GM12878 (cell line): ENCODE results near the gene ARHGAP20. TPM values are rescaled to one million over a fixed set of nuclear protein-coding genes. Genes with fewer than 3 reads are reported as not detected.

Experiments
- ATAC-seq: fragments of 200-7000 bp; cut with Tn5 transposase; 3 replicates; pipeline ENCODE4 v1.9.1; 2020; ENCODE audit warnings: mild to moderate bottlenecking, moderate library complexity
- BruUV-seq: library from RNA; stranded (reverse); fragments of 400-500 nt; replicated peaks from 2 replicates; lab custom pipeline; 2021; lab: Mats Ljungman, UMichigan
- CTCF ChIA-PET: fragments of 300-600 bp; sonication (Branson Sonifier 250); formaldehyde crosslinking; extraction: SDS; loops from one replicate; lab custom pipeline; 2021; ENCODE audit warnings: inconsistent platforms; lab: Yijun Ruan, JAX
- POLR2A ChIA-PET: fragments of 350-600 bp; formaldehyde crosslinking; extraction: SDS; loops from one replicate; lab custom pipeline; 2021; ENCODE audit warnings: inconsistent platforms; lab: Charles Lee
- RAD21 ChIA-PET: fragments of 300-600 bp; sonication (Branson Sonifier 250); formaldehyde crosslinking; loops from one replicate; lab custom pipeline; 2023; ENCODE audit warnings: antibody characterized with exemption; ENCODE audit not compliant: unreplicated experiment; lab: Charles Lee
- SMC1A ChIA-PET: fragments of 300-600 bp; sonication (Branson Sonifier 250); formaldehyde crosslinking; loops from one replicate; lab custom pipeline; 2023; ENCODE audit not compliant: unreplicated experiment, uncharacterized antibody; lab: Charles Lee
- DNase-seq: peaks from one replicate; pipeline ENCODE4 v3.0.0-alpha.2; 2011; ENCODE audit warnings: low read depth, low spot score
- FAIRE-seq: peaks from 3 replicates; lab custom pipeline; 2011; peaks lifted over from hg19 to GRCh38; lab: Jason Lieb, UNC
- H2AFZ ChIP-seq: 2 replicates; pipeline ENCODE4 v1.6.0; 2011; ENCODE audit warnings: low read depth, low read length, control low read depth; ENCODE audit not compliant: control insufficient read depth
- H3K27ac ChIP-seq: 2 replicates; pipeline ENCODE4 v1.5.1; 2011; ENCODE audit warnings: control low read depth; ENCODE audit not compliant: control insufficient read depth, insufficient read depth
- H3K27me3 ChIP-seq, 2 experiments: replicated peaks in 1 of 2; 2 replicates each; pipeline versions ENCODE4 v1.6.0 to v1.6.1; 2011; ENCODE audit warnings: low read length in 1 of 2; ENCODE audit not compliant: control insufficient read depth in 2 of 2, insufficient read depth in 2 of 2
- H3K36me3 ChIP-seq, 2 experiments: 2 replicates each; pipeline ENCODE4 v1.5.1; 2011; ENCODE audit warnings: low read length in 1 of 2; ENCODE audit not compliant: control insufficient read depth in 2 of 2, insufficient read depth in 2 of 2
- H3K4me1 ChIP-seq: 2 replicates; pipeline ENCODE4 v1.6.1; 2011; ENCODE audit warnings: mild to moderate bottlenecking, low read length, moderate library complexity, mixed read lengths; ENCODE audit not compliant: control insufficient read depth, insufficient read depth
- H3K4me2 ChIP-seq: 2 replicates; pipeline ENCODE4 v1.6.0; 2011; ENCODE audit warnings: control low read depth; ENCODE audit not compliant: control insufficient read depth, insufficient read depth
- H3K4me3 ChIP-seq: fragments of 200-600 bp; sonication (generic); 2 replicates; pipeline ENCODE4 v1.5.1; 2016
- H3K79me2 ChIP-seq: 2 replicates; pipeline ENCODE4 v1.6.0; 2011; ENCODE audit warnings: low read length; ENCODE audit not compliant: control insufficient read depth, insufficient read depth
- H3K9ac ChIP-seq: 2 replicates; pipeline ENCODE4 v1.8.0; 2011; ENCODE audit warnings: low read length, control low read depth, mixed read lengths; ENCODE audit not compliant: control insufficient read depth, insufficient read depth
- H3K9me3 ChIP-seq: replicated peaks from 3 replicates; pipeline ENCODE4 v1.5.1; 2011; ENCODE audit warnings: mild to moderate bottlenecking, low read length; ENCODE audit not compliant: control insufficient read depth, insufficient read depth
- H4K20me1 ChIP-seq: 2 replicates; pipeline ENCODE4 v1.6.0; 2011; ENCODE audit not compliant: control insufficient read depth, insufficient read depth
- CBX3 ChIP-seq: fragments of 200-600 bp; sonication (generic); IDR thresholded peaks from 2 replicates; pipeline ENCODE4 v1.6.1; 2016; ENCODE audit warnings: low read depth, borderline replicate concordance
- EED ChIP-seq: sonication (generic); IDR thresholded peaks from 2 replicates; pipeline ENCODE4 v1.6.1; 2016; ENCODE audit warnings: antibody characterized with exemption, low read depth
- MYC ChIP-seq: IDR thresholded peaks from 2 replicates; pipeline ENCODE4 v1.6.1; 2011; ENCODE audit warnings: mild to moderate bottlenecking, low read length, moderate library complexity, inconsistent platforms; ENCODE audit not compliant: insufficient read depth, insufficient replicate concordance, insufficient read length, severe bottlenecking
- PAX5 ChIP-seq: IDR thresholded peaks from 2 replicates; pipeline ENCODE4 v1.6.1; 2011; ENCODE audit warnings: low read depth, low read length, borderline replicate concordance
- SKIL ChIP-seq: fragments of 450-650 bp; IDR thresholded peaks from 2 replicates; pipeline ENCODE4 v1.6.1; 2017; ENCODE audit warnings: mild to moderate bottlenecking, low read depth, inconsistent platforms; ENCODE audit not compliant: poor library complexity, severe bottlenecking
- TCF3 ChIP-seq: IDR thresholded peaks from 2 replicates; pipeline ENCODE4 v1.6.1; 2012; ENCODE audit warnings: low read depth, mild to moderate bottlenecking, low read length, borderline replicate concordance; ENCODE audit not compliant: insufficient read depth
- ZNF592 ChIP-seq: fragments of 450-650 bp; IDR thresholded peaks from 2 replicates; pipeline ENCODE4 v1.6.1; 2017; ENCODE audit warnings: mild to moderate bottlenecking, moderate library complexity
- ZSCAN29 ChIP-seq: fragments of 450-650 bp; IDR thresholded peaks from 2 replicates; pipeline ENCODE4 v1.6.1; 2017; ENCODE audit warnings: mild to moderate bottlenecking, moderate library complexity
- WGBS: methylation state at CpG from one replicate; pipeline ENCODE4 v1.1.6; 2016; ENCODE audit warnings: low lambda C conversion rate; ENCODE audit not compliant: insufficient replicate concordance, insufficient coverage; ENCODE audit errors: missing lambda C conversion rate; 5-methylcytosine and 5-hydroxymethylcytosine counted together
- in situ Hi-C: fragments of 300-500 bp; cut with MboI; formaldehyde crosslinking; loops from 9 replicates; pipeline ENCODE4 v1.14.3; 2018; ENCODE audit warnings: mixed read lengths
- intact Hi-C: fragments of 100-400 bp; cut with micrococcal nuclease; formaldehyde crosslinking; loops from one replicate; pipeline ENCODE4 v1.14.2; 2022; ENCODE audit not compliant: unreplicated experiment
- polyA plus RNA-seq, 11 experiments: library from polyadenylated mRNA; depleted of rRNA in 4 of 11; unstranded in 6 of 11; stranded (reverse) in 5 of 11; fragments of >200 nt; fragmentation: Nextera tagmentation in 4 of 11; fragmentation: Illumina TruSeq in 1 of 11; extraction: Ambion mirVana in 4 of 11; extraction: Trizol in 1 of 11; gene quantifications; 1 replicate in 1 of 11; 2 replicates in 10 of 11; pipeline versions ENCODE4 v1.2.1 to v1.2.3, GENCODE V29; 2011 to 2016; ENCODE audit warnings: inconsistent platforms in 2 of 11, missing spikeins in 2 of 11, low read depth in 1 of 11
- total RNA-seq, 4 experiments: library from RNA; depleted of rRNA in 3 of 4; stranded (reverse); fragments of >200 nt in 3 of 4; fragmentation: Illumina TruSeq in 1 of 4; extraction: Trizol in 1 of 4; gene quantifications; 2 replicates each; pipeline versions ENCODE4 v1.2.1 to v1.2.3, GENCODE V29; 2013 to 2021

Gene ARHGAP20
- total and polyA plus RNA-seq, 10 of the 15 experiments (the other 5 are each of a cell fraction or from before 2014, with no cell fraction given) = 0.01 TPM; not detected in 9

GRCh38 chr11:110584150-110584549, 128.1 kb downstream of the ARHGAP20 start:
- no TSS peak for BruUV-seq
- no peak for FAIRE-seq
- H3K27me3 ChIP-seq = no peaks in the 10 kb centered on the region
- no peak for DNase-seq
- no peak overlapping the region for H3K4me3 ChIP-seq
- no peak overlapping the region for H3K27ac ChIP-seq
- 0% methylated on average over 1 of the region's 1 CpG for WGBS
- no peak overlapping the region for H3K4me2 ChIP-seq
- no peaks in the 10 kb centered on the region for H3K79me2 ChIP-seq
- intact Hi-C loops = no loop called here
- POLR2A ChIA-PET = no interaction called here
- no peak overlapping the region for H2AFZ ChIP-seq
- H3K9me3 ChIP-seq = no peaks in the 10 kb centered on the region
- H3K9ac ChIP-seq = no peak overlapping the region
- RAD21 ChIA-PET = no interaction called here
- H3K4me1 ChIP-seq = no peaks in the 10 kb centered on the region
- ATAC-seq = no peak
- TF ChIP-seq SKIL (no peak), ZSCAN29 (no peak), PAX5 (no peak), TCF3 (no peak), ZNF592 (no peak), CBX3 (no peak), MYC (no peak), EED (no peak)
- no peaks in the 10 kb centered on the region for H3K36me3 ChIP-seq
- in situ Hi-C loops = no loop called here
- CTCF ChIA-PET = interaction anchor here (0.6 kb wide), 2 partner anchors 149 to 442 kb away, joined by 3 to 4 read pairs; no protein-coding TSS in a partner anchor
- no peaks in the 10 kb centered on the region for H4K20me1 ChIP-seq
- SMC1A ChIA-PET = no interaction called here
